ENCODE data around the gene MRGPRF.

- TF ChIP-seq, protein P1, sequence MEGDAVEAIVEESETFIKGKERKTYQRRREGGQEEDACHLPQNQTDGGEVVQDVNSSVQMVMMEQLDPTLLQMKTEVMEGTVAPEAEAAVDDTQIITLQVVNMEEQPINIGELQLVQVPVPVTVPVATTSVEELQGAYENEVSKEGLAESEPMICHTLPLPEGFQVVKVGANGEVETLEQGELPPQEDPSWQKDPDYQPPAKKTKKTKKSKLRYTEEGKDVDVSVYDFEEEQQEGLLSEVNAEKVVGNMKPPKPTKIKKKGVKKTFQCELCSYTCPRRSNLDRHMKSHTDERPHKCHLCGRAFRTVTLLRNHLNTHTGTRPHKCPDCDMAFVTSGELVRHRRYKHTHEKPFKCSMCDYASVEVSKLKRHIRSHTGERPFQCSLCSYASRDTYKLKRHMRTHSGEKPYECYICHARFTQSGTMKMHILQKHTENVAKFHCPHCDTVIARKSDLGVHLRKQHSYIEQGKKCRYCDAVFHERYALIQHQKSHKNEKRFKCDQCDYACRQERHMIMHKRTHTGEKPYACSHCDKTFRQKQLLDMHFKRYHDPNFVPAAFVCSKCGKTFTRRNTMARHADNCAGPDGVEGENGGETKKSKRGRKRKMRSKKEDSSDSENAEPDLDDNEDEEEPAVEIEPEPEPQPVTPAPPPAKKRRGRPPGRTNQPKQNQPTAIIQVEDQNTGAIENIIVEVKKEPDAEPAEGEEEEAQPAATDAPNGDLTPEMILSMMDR (IDR thresholded peaks at IDR 0.05; ENCODE audit: low read depth, low read length) = no peak
- no peak for TF ChIP-seq EZH2phosphoT487 (IDR thresholded peaks at IDR 0.05; ENCODE audit: low read depth)
These were observed 16.5 kb downstream of the MRGPRF start for GRCh38 chr11:68996376-68997123.

Data from OCI-LY3 (cell line).